Activated CD4-positive, CD25-positive, alpha-beta regulatory T cell treated with anti-CD3 and anti-CD28 coated beads, Interleukin-2, amount 50 U/mL, for 72 hours (primary cell): ENCODE results near the gene RAB31.
"Not testable (repeated sequence)": the region's sequence is repeated elsewhere in the genome, so short reads cannot be mapped to it uniquely, and the experiment has no call there.

Experiments used
- DNase-seq: peaks from one replicate; pipeline ENCODE4 v3.0.0; 2021

Gene RAB31

DNA sequence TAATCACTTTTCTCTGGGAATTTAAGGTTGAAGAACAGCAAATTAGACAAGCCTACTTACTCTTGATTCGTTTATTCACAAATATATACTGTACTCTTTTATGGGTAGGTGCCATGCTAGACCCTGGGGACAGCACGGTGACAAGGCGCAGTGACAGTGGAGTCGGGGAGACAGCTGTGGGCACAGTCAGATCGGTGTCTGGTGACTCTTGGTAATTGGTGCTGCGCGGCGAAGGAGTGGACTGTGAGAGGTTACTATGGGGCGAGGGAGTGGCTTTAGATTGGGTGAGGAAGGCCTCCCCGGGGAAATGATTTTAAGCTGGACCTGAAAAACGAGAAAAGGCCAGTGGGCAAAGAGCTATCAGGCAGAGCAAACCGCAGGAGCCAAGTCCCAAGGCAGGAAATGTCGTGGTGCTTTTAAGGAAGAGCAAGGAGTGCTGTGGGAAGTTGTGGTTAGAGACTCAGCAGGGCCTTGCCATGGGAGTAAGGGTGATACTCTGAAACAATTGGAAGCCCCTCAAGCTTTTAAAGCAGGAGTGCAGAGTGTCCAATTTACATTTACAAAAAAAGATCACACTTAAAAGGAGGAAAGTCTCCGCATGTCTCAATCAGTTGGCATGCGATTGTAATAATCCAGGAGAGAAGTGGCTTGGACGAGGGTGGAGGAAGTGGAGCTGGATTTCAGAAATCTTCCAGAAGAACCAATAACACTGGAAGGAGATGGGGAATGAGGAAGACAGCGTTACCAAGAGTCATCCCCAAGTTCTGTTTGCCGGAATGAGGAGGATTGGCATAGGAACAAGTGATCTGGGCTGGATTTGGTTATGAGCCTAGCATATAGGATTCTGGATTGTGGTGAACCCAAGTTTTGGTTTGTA lies 141.5 kb downstream of the RAB31 start:
- no peak for DNase-seq

- DNase-seq = no peak
Measured at GRCh38 chr18:9850309-9850708, 142.2 kb downstream of the RAB31 start.

GRCh38 chr18:9851511-9851910 lies 143.4 kb downstream of the RAB31 start:
- no peak for DNase-seq

- no peak for DNase-seq
Measured at GRCh38 chr18:9852266-9853081, 144.4 kb downstream of the RAB31 start.

GRCh38 chr18:9854801-9855676 lies 146.9 kb downstream of the RAB31 start:
- DNase-seq = no peak

DNA sequence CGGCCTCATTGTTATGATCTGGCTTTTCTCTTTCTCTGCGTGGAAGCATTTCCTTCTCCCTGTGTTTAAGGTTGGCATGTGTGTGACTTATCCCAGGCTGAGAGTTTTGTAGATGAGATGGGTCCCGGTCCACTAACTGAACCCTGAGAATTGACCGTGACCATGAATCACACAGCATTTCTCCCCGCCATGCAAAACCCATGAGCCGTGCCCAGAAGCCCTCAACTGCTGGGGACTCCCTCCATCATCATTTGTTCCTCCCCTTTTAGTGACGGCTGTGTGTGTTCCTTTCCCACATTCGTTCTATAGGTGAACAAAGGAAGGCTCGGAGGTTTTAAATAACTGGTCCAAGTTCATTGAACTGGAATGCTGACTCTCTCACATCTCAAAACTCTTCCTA lies 147.6 kb downstream of the RAB31 start:
- no peak for DNase-seq

DNA sequence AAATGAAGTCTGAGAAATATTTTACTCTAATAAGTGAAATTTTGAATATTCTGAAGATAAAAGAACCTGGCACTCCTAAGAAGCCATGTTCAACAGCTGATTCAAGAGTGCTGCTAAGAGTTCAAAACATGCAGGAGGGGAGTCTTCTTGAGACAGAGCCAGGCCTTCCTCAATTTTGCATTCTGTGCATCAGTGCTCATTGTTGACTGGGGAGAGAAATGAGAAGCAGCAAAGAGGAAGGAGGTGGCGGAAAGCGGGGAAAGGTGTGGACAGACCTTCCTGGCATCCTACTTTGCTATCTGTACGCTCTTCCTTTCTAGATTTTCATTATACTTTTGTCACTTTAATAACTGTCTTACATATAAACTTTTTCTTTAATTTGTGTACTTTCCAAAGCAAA lies 148.0 kb downstream of the RAB31 start:
- DNase-seq = no peak

DNA sequence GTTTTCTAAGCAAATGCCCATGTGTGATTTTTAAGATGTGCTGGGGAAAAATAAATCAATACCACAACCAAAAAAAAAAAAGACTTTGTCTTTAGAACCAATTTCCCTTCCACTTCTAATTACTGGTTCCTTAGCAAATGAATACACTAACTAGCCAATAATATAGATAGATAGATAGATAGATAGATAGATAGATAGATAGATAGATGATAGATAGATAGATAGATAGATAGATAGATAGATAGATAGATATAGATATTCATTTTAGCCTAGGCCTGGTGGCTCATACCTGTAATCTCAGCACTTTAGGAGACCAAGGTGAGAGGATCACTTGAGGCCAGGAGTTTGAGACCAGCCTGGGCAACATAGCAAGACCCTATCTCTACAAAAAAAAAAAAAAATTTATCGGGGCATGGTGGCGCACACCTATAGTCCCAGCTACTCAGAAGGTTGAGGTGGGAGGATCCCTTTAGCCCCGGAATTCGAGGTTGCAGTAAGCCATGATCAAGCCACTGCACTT lies 149.4 kb downstream of the RAB31 start:
- not testable (repeated sequence) for DNase-seq

DNA sequence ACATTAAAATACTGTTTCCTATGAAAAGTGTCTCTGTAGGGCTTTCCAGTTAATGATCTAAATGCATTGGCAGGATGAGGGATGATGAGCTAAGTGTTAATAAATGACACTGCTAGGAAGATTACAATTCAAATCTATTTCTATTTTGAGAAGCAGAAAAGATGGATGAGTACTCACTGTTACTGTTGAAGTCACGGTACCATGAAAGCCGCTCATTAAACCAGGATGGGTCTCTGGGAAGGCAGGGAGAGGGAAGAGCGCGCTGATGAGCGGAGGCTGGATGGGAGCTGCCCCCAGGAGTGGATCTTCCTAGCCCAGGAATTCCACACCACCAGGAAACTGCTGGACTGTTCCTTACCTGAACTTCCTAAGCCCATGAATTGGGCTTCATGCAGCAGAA lies 150.5 kb downstream of the RAB31 start:
- DNase-seq = no peak

GRCh38 chr18:9859232-9859631 lies 151.1 kb downstream of the RAB31 start:
- DNase-seq = no peak

GRCh38 chr18:9860682-9861081 lies 152.6 kb downstream of the RAB31 start:
- DNase-seq = no peak

- no peak for DNase-seq
Measured at GRCh38 chr18:9861157-9861556, 153.1 kb downstream of the RAB31 start.

- DNase-seq = no peak
Measured at GRCh38 chr18:9861933-9862332, 153.8 kb downstream of the RAB31 start.

DNA sequence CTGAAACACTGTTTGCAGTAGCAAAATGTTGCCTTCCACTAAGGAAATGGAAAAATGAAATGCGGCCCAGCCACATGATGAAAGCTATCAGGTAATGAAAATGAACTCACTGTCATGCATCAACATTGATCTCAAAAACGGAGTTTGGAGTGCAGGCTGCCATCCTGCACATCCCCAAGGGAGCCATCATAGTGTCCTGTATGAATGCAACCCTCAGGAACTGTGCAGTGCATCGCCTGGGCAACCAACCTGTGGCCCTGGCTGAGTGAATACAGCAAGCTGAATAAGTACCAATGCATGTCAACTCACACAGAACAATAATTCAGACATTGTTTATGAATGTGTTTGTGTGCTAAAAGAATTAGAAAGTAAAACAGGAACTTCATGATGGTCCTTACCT lies 154.6 kb downstream of the RAB31 start:
- DNase-seq = no peak

GRCh38 chr18:9863282-9863681 lies 155.2 kb downstream of the RAB31 start:
- DNase-seq = no peak

GRCh38 chr18:9865764-9866490 lies 157.8 kb downstream of the RAB31 start:
- no peak for DNase-seq

GRCh38 chr18:9866627-9867026 lies 158.5 kb downstream of the RAB31 start:
- DNase-seq = no peak

GRCh38 chr18:9867071-9867594 lies 159.0 kb downstream of the RAB31 start:
- DNase-seq = no peak

- no peak for DNase-seq
Measured at GRCh38 chr18:9868857-9869714, 161.0 kb downstream of the RAB31 start.

DNA sequence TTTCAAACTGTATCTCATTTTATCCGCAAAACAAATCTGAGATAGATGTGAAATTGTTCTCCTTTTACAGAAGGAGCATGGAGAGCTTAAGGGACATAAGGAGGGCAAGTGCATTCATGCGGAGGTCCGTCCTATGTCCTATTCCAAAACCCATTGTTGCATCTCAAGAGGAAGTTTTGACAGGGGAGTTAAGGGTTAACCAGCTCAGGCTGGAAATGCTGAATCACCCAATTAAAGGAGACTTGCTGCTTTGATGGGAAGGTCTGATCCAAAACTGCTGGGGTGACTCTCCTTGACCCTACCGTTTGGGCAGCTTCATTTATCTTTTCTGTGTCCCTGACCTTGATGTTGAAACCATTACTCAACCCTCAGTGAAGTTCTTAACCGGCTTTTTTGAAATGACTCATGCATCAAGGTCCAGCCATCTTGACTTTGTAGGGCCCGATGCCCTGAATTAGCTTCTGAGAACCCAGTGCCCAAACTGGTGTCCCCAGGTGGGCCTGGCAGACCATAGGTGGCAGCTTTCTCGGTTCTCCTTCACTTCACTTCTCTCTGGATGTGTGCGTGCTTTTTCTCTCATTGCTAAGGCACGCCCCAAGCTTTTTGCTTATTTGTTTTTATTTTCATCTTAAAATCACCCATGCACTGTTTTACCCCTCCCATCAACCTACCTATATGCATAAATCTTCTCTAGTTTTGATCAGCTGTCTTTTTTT lies 161.8 kb downstream of the RAB31 start:
- DNase-seq = no peak
